NCI-H146 treated with DMSO at 0.1 percent for 48 hours (cell line): ENCODE results near the gene VSTM4.

ENCODE experiments used
- DNase-seq: peaks from one replicate; lab custom pipeline; 2025; ENCODE audit not compliant: unreplicated experiment; lab: John Stamatoyannopoulos, UW

VSTM4 gene

DNA sequence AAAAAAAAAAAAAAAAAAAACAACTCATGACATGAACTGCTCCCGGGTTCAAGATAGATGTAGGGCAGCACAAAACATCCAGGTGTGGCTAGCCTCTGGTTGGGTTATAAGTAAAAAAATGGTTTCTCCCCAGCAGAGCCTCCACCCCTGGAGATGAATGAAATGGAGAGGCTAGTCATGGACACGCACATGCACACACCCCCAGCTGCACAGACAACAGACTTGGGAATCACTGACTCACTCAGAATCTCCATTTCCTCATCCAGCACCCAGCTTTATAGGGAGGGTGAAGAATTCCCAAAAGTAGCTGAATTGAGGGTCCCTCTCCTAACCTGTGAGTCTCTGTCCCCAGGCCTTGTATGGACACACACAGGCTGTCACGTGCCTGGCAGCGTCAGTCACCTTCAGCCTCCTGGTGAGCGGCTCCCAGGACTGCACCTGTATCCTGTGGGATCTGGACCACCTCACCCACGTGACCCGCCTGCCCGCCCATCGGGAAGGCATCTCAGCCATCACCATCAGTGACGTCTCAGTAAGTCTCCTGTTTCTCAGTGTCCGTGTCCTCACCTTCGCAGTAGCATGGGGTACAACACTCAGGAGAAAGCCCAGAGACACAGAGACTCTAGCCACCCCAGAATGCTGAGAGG lies 140.7 kb downstream of the VSTM4 start:
- DNase-seq: peak; percentile 4

DNA sequence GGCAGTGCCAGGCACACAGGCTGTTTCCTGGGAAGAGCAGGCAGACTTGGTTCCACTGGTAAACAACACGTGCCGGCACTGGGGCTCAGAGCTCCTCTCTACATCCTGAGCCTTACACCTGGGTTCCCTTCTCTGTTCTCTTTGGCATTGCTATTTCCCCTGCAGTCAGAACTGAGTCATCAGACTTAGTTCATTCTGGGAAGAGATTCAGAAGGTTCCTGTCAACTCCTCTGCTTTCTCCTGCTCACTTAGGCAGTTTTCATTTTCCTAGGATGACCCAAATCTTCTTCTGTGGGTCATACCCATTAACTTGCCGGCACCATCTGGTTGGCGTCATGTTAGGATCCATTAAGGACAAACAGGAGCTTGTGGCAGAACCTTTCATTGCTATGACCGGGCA lies 142.3 kb downstream of the VSTM4 start:
- no peak for DNase-seq

DNA sequence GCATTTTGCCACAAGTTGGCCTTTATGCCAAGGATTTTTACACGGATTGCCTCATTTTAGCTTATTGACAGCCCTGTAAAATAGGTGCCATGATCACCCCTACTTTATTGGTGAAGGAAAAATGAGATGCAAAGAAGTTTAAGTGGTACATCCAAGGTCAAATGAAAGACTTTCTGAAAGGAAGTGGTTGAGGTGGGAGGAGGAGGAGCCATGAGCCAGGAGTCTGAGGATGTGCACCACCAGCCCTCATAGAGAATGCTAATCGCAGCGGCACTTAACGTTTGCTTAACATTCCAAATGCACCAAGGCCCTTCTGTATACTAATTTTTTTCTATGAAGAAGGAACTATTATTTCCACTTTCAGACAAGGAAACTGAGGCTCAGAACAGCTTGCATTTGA lies 144.7 kb downstream of the VSTM4 start:
- DNase-seq: no peak

DNA sequence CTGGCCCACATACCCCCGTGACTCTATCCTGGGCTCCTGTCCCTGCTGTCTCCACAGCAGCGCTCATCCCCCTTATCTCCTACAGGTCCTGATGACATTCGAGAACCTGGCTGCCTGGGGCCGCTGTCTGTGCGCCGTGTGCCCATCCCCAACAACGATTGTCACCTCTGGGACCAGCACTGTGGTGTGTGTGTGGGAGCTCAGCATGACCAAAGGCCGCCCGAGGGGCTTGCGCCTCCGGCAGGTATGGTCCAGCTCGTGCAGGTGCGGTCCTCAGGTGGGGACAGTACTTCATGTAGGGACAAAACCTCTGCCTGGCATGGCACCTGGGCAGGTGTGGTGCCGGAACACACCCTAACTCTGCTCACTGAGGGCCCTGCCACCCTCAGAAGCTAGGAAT lies 145.3 kb downstream of the VSTM4 start:
- no peak for DNase-seq

DNA sequence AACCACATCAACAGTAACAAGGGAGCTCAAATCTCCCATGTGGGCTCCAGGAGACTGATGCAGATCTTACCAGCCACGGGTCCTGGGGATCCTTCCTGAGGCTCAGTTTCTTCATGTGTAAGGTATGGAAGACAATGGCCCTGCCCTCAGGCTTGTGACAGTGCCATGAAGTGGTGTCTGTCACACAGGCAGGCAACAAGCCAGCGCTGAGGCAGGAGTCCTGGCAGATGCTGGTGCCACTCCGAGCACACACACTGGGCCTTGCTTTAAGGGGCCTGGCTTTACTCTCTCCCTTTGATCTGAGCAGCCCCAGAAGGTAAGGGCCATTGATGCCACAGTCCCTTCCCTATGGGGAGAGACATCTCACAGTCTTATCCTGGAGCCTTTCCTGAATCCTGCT lies 147.3 kb downstream of the VSTM4 start:
- no peak for DNase-seq

DNA sequence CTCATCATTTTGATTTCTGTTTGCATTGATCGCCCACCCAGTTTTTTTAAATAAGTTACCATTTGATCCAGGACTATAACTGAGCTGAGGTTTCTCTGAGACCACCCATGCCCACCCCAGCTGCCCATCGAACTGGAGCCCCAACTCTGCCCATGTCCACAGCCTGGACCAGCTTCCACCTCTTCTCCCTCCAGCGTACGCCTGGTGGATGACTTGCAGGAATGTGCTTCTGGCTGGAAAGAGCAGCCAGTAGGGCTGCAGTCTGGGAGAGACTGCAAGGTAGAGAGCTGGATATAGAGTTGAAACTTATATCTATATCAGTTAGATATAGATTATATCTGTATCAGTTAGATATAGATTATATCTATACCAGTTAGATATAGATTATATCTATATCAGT lies 149.9 kb downstream of the VSTM4 start:
- DNase-seq: no peak
